Cortex of kidney (tissue), 1 donor: Measurements from ENCODE around the gene PPIE.
"Not testable (repeated sequence)": the region's sequence is repeated elsewhere in the genome, so short reads cannot be mapped to it uniquely, and the experiment has no call there.

Source experiments
- DNase-seq: peaks from one replicate; lab custom pipeline; 2025; lab: John Stamatoyannopoulos, UW

PPIE gene

DNA sequence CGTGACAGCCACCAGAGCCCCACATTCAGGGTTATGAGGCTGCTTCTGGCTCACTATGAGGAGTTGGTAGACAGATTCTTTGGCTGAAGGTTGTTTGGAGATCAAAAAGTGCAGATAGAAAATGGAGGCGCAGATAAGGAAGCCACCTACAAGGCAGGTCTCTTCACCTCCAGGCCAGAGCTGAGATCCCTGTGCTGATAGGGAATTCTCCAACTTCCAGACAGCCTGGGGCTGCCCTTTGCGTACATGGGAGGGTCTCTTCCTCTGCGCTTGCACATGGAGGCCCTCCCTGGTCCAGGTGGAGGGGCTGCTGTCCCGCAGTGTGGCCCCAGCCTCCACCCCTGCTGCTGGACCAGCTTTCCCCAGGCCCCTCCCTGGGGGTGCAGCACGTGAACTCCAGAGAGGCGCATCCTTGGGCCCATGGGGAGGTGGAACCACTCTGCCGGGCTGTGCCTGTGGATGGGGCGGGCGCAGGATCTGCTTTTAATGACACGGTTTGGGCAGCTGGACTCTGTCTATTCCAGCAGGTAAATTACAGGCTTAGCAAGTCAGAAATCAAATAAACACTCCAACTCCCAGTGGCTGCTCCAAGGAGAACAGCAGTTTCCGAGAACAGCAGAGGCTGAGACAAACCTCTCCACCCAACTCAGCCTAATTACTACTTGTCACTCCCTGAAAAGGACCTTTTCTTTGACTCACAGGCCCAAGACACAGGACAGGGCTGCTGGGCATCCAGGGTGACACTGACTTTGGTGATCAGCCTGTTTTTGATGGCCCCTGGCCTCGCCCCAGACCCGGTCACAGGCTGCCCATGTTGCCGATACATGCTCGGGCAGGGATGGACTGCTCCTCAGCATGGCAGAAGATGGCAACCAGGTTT lies 20.1 kb downstream of the PPIE start:
- no peak for DNase-seq

DNA sequence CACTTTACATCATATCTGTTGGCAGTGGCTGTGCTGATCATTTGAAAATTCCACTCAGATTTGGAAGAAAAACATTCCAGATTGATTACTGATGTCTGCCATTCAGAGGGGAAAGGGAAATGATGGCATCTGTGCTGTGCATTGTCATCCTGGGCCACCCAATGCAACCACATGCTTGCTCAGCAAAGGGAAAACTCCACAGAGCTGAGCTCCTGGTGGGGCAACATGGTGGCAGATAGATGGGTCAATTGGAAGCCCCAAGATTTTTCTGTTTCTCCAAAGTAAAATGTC lies 20.7 kb downstream of the PPIE start:
- no peak for DNase-seq

DNA sequence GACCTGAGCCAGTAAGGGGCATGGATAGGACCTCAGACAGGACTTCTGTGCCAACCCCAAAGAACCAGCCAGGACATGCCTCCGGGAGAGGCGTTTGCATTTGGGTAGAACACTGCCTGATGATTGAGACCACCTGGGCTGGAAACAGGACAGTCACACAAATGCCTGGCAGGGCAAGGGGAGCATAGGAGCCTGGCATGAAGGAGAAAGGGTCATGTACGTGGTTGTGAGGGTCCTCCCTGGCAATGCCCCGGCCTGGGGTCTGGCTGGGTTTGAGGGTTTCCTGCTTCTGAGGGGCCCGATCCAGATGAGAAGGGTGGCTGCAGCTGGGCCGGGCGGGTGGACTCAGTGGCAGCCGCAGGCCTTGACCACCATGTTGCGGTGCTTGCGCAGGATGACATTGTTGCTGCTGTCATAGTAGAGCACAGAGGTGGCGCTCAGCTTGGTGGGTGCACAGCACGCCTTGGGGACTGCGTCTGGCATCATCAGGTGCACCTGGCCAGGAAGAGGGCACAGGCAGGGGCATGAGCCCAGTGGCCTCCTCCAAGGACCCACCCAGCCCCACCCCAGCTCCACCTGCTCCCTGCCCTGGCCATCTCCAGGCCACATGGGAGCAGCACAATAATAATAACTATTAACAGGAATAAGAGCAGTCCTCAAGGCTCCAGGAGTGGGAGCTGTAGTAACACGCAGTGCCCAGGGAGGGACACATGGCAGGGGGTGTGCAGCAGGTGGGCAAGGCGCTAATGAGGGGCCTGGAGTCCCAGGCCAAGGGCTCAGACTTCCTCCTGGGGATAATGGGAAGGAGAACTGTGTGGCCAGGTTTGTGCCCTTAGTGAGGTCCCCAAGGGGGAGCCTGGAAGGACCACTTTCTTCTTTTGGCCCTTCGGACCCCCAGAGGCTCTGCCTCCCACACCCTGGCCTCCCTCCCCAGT lies 21.7 kb downstream of the PPIE start:
- DNase-seq = no peak

DNA sequence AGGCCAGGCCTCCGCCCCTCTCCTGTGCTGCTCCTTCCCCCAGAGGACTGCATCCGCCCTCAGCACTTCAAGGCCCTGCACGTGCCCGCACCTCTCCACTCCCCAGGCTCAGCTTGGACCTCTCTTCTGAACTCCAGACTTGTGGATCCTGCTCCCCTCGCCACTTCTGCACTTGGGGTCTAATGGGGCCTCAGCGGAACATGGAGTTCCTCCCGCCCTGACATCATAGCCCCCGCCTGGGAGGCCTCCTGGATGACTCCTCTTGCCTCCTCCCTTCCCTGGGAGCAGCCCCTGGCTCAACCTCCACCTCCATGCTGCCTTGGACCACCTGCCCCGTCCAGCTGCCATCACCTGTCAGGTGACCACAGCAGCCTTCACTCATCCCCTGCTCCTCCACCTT lies 22.3 kb downstream of the PPIE start:
- no peak for DNase-seq

DNA sequence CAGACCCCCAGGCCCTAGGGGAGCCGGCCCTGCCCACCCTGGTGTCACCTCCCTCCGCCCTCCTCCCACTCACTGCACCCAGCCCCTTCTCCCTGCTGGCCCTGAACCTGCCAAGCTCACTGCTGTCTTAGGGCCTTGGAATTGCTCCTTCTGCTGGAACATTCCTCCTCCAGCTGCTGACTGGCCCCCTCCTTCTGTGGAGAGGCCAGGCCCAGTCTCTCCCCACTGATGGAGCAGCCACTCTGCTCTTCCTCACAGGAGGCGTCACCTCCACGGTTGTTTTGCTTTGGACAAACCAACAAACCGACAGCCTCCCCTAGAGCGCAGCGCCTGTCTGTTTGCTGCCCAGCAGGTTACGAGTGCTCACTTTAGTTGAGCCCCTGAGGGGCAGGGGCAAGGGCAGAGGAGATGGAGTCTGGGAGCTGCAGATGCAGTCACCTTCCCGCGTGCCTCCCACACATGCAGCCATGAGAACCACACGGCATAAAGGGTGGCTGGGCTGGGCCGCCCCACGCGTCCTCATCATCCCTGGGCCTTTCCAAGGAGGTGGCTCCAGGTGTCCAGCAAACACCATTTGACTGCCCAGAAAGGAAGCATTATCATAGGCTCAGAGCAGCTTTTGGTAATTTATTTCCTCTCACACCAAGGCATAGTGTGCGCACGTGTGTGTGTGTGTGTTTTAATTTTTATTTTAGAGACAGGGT lies 23.0 kb downstream of the PPIE start:
- DNase-seq = no peak

DNA sequence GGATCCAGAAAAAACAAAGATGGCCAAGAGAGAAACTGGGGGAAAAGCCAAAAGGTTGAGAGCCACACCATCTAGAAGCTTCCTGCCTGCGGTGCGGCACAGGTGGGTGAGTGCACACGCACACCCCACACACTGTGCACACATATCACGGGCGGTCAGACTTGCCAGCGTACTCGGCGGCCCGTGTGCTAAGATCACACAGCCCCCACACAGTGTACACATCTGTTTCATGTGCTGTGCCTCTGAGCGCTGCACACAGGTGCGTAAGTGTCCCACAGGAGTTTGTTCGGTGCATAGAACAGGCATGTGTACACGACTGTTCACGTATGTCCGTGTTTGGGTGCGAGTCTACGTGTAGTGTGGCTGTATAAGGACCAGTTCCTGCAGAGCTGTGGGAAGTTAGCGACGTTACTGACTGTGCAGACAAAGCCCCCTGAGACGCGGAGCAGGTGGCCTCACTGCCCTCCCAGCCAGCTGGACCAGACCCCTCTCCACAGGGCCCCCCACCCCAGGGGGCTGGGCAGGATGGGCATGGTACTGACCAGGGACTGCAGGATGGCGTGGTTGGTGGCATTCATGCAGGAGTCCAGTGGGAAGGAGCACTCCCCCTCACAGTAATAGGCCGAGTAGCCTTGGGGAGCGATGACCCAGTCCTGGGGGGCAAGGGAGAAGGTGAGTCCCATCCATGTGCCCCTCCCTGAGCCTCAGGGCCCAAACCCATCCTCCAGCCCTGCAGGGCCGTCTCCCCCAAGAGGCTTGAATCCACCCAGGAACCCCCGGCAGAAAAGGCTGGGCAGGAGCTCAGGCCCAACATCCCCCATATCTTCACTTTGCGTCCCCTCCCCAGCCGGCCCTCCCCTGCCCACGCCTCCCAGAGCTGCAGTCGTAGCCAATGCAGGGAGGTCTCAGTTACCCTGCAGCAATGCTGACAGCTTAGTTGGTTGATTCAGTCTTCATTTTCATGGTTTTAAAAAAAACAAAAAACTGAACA lies 24.2 kb downstream of the PPIE start:
- DNase-seq = no peak

DNA sequence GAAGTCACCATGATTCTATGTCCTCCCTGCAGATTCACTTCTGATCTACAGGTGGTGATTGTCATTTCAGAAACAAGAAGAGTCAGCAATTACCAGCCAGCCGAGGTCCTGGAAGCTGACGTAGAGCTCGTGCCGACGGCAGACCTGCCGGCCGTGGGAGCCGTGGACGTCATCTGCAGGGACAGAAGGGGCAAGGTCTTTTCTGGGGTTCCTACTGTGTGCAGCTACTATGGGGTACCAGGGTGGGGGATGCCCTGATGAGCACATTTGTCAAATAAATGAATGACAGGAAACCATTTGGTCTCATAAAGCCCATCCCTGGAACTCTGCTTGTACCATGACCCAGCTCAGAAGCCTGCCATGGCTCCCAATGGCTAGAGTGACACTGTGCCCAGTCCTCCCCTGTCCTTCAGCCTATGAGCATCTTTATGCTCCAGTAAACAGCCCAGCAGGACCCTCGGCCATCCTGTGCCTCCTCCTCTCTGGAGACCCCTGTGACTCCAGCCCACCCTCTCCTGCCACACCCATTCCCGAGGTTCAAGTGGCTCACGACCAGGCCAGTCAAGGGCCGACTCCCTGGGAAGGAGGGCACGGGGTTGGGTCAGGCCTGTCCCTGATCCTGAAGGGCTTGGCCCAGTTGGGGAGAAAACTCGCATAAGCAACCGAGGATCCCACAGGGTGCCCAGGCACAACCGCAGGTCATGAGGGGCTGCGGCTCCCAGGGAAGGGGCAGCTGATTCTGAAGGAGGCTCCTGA lies 25.1 kb downstream of the PPIE start:
- not testable (repeated sequence) for DNase-seq

DNA sequence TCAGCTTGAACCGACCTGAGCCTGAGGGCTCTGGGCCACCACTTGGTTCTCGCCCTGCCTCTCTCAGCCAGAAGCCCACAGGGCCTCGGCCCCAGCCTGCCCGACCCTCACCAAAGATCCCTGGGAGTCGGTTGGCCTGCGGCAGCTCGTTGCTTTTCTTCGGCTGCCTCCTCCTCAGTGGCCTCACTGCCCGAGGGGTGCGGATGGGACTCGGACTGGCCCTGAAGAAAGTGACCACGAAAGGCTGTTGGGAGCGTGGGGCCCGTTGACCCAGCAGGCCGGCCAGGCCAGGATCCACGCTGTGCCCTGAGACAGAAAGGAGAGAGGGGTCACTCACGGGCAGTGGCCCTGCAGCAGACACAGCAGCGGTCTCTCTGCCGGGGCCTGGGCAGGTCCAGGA lies 25.8 kb downstream of the PPIE start:
- not testable (repeated sequence) for DNase-seq

DNA sequence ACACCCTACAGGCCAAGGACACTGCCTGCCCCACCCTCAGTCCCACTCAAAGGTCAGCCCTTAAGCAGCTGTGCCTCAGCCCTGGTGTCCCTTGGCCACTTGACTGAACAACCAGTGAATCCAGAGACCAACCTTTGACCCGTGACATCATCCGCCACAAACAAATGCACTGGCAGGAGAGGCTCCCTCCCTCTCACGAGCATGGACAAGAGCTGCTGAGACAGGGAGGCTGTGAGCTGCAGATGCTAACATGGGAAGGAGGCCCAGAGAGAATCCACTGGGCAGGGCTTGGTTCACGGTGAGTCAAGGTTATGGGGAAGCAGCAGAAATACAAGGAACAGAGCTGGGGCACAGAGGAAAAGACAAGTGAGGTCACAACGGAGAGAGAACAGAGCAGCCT lies 27.8 kb downstream of the PPIE start:
- DNase-seq = not testable (repeated sequence)

DNA sequence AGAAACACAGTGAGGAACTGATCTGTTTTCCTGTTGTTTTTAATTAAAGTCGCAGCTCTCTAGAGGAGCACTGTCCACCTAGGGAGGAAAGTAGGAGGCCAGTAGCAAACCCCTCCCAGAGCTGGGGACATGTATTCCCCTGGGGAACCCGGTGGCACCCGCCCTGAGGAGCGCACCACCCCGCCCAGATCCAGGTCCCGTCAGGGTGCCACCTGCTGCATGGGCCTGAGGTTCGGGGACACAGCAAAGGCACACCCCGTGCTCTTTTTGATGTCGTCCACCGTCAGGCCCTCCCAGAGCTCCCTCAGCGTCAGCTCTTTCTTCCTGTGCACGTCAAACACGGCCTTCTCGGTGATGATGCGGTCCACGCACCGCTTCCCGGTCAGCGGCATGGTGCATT lies 30.8 kb downstream of the PPIE start:
- DNase-seq = not testable (repeated sequence)

DNA sequence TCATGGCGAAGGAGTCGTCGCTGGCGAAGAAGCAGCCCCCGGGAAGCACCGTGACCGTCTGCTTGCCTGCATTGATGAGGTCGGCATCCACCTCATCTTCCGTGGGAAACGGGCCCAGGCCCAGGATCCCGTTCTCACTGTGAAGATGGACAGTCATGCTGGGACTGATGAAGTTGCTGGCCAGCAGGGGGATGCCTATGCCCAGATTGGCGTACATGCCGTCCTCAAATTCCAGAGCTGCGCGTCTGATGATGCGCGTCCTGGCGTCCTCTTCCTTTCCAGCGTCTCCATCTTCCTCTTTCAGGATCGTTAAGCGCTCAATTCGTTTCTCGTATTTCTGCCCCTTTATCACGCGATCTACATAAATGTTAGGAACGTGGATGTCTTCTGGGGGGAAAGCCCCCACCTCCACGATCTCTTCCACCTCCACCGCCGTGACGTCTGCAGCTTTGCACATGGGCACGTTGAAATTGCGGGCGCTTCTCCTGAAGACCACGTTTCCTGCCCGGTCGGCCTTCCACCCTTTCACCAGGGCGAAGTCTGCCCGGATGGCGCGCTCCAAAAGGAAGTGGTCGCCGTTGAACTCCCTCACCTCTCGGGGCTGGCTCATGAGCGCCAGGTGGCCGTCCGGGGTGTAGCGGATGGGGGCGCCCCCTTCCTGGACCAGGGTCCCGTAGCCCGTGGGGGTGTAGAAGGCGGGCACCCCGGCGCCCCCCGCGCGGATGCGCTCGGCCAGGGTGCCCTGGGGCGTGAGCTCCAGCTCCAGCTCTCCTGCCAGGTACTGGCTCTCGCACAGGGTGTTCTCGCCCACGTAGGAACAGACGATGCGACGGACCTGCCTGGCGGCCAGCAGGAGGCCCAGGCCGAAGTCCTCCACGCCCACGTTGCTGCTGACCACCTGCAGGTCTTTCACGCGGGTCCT lies 31.7 kb downstream of the PPIE start:
- DNase-seq = not testable (repeated sequence)

DNA sequence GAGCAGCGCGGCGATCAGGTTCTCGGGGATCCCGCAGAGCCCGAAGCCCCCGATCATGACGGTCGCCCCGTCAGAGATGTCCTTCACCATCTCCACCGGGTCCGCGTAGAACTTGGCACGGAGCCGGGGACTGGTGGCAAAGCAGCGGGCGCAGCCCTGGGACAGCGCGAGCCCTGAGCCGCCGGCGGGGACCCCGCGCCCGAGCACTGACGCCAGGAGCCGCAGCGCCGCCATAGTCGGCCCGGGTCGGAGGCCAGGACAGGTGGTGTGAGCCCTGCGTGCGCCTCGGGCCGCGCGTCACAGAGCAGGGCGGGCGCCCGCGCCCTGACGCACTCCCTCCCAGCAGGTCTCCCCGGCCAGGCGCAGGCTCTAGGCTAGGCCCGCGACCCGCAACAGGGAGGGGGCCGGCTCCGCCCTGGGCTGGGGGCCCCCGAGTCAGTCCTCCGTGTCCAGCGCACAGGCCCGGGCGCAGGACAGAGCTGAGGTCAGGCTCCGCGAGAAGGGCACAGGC lies 32.4 kb downstream of the PPIE start, which contains the start of gene OXCT2:
Gene OXCT2 (minus strand): TSS at position 327 of the 511 bp plus-strand sequence. CDS start 93 bp downstream, at position 234.
- not testable (repeated sequence) for DNase-seq

DNA sequence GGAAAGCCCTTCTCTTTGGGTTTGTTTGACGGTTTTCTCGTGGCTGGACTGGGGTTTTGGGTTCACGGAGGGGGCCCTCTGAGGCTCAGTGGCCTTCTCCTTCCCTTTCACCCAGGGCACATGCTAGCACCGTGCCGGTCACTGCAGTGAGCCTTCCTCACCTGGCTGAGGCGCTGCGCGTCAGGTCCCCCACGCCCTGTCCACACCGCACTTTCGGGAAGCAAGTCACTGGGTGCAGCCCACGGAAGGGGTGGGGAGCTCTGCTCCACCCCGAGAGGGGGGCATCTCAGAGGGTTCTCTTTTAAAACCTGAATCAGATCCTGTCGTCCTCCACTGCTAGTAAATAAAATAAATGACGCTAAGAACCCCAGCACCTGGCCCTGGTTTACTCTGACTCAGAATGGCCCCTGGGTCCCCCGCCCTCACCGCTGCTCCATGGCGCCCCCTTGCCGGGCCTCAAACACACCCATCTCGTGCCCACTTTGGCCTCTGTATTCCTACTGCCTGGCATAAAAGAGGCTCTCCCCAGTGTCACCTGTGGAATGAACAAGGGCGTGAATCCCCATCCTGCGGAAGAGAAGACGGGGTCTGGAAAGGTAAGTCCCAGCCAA lies 34.8 kb downstream of the PPIE start:
- DNase-seq = not testable (repeated sequence)

DNA sequence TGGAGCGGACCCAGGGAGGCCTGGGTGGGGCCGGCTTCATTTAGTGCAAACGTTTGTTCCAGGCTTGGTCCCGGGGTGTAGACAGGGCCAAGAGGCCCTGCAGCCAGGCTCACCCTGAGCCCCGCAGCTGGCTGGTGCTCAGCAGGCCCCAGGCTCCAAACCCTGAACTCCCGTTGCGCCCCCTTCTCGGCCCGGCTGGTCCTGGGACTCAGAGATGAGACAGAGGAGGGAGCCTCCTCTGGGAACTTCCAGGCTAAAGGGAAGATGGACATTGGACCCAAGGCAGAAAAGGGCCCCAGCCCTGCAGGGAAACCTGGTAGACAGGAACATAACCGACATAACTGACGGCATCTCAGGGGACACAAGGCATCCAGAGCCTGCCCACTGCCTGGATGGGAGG lies 36.5 kb downstream of the PPIE start:
- not testable (repeated sequence) for DNase-seq

DNA sequence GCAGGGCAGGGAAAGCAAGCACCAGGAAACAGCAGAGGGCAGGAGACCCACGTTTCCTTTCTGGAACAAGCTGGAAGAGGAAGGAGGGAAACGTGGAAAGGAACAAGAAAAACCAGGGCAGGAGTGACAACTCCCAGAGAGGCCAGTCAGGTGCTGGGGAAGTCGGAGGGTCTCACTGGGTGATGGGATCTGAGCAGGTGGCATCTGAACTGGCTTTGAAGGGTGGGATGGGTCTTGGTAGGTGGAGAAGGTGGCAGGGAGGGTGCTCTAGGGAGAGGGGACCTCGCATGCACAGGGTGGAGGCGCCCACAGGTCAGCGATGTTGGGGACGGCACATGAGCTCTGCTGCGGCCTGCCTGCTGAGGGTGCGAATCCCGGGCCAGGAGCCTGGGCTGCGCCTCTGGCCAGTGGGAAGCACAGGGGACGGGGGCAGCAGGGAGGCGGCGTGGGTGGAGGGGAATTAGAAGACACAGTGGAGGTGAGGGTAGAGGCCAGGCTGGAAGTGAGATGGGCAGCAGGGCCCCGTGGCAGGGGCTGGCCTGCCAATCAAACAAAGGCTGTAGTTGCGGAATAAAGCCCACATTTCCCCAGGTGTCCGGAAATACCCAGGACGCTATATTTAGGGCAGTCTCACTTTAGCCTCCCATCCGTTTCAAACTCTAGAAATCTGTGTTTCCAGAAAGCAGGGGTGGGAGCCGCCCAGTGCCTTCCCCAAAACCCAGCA lies 37.2 kb downstream of the PPIE start:
- DNase-seq = not testable (repeated sequence)

DNA sequence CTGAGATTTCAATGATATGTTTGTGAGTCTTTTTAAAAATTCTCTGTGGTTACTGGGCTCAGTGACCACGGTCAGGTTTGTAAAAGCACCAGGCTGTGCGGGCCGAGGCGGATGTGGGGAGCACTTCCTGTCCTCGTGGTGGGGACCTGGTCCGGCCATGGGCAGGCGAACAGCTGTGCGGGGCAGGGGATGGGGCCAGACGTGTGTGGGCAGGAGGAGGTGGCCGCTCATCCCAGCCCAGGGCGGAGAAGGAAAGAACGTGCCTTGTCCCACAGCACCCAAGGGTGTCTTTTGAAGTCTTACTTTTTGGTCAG lies 37.7 kb downstream of the PPIE start:
- no peak for DNase-seq

DNA sequence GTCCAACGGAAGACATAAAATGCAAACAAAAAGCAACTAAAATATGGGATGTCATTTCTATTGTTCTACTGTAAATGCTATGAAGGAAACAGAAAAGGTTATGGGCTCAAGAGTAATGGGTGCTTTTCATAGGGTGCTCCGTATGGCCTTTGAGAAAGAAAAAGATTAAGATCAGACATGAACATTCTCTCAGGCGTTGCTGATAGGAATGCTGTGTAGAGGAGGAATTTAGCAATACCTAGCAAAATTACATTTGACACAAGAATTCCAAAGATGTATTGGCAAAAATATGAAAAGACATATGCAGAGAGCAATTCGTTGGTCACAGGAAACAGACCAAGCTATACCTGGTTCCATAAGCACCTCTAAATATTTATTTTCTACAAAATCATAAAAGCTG lies 38.2 kb downstream of the PPIE start:
- no peak for DNase-seq

DNA sequence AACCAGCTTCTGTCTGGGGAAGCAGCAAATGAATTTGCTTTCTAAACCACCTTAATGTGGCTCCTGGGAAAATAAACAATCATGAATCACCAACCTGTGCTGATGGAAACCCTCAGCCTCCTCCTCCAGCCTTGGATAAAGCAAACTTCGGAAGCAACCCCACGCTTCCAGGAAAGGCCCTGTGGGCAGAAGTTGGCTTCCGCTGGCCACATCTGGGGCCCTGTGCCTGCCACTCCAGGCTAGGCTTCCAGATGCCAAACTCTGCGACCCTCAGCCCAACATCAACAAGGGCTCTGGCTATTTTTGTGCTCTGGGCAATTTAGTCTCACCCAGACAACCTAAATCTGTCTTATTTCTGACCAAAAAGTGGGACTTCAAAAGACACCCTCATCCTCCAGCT lies 38.6 kb downstream of the PPIE start:
- DNase-seq = no peak
